ENCODE data around the gene NOPCHAP1. TPM values are rescaled to one million over a fixed set of nuclear protein-coding genes. Genes with fewer than 3 reads are reported as not detected.

The NOPCHAP1 gene
- total and polyA plus RNA-seq, 10 of the 15 experiments (the other 5 are each of a cell fraction or from before 2014, with no cell fraction given), result 28.0 to 115 (median 40.9) TPM

DNA sequence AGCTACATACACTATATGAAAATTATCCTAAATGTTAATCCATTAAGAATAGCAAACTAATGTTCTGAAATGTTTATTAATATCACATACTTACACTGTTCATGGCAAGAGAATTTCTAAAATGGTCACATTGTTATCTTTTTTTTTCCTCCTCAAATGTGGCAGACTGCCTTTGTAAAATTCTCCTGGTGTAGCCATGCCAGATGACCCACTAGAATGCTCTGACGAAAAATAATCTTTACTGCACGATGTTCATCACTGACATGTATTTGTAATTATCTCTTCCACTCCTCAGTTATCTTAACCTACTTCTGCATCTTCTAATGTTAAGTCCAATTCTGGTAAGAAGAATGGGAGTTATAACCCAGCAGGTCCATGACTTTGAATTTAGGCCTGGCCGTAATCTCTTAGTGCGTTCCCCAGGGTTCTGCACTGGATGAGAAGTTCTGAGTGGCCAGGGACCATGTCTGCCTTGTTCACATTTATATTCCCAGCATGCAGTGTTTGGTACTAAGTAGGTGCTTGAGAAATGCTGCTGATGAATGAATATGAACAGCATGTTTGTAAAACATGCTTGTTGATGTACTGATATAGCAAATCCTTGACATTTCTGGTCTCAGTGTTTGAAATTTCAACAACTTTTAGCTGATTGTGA, 46.7 kb downstream of the NOPCHAP1 start:
- H3K27ac ChIP-seq (ENCODE audit: control insufficient read depth, insufficient read depth), result peak overlapping the region; percentile 44
- H4K20me1 ChIP-seq (ENCODE audit: control insufficient read depth, insufficient read depth), result no peaks in the 10 kb centered on the region
- no TSS peak for BruUV-seq (replicated peaks)
- no peak overlapping the region; the same call in 1 of the 2 replicates for H2AFZ ChIP-seq (ENCODE audit: control insufficient read depth, low read depth, low read length)
- in situ Hi-C loops (cut with MboI) (no loop called here), intact Hi-C loops (cut with micrococcal nuclease; ENCODE audit: unreplicated experiment) (no loop called here)
- H3K79me2 ChIP-seq (ENCODE audit: control insufficient read depth, insufficient read depth, low read length), result no peaks in the 10 kb centered on the region
- H3K36me3 ChIP-seq (ENCODE audit: control insufficient read depth in 2 of 2, insufficient read depth in 2 of 2, low read length in 1 of 2), result no peaks in the 10 kb centered on the region; a peak in 1 of 4 replicates
- ChIA-PET RAD21 (ENCODE audit: unreplicated experiment) (interaction anchor here (0.6 kb wide), 2 partner anchors 56 to 712 kb away, joined by 3 read pairs; no protein-coding TSS in a partner anchor), POLR2A (interaction anchor here (0.7 kb wide), 1 partner anchor 14 kb away, joined by 5 read pairs; no protein-coding TSS in a partner anchor), CTCF (interaction anchor here (0.6 to 1.3 kb wide), 4 partner anchors 10 to 810 kb away, joined by 3 to 5 read pairs (median 3); no protein-coding TSS in a partner anchor), SMC1A (ENCODE audit: uncharacterized antibody, unreplicated experiment) (interaction anchor here (0.8 to 1.9 kb wide), 5 partner anchors 8 to 651 kb away, joined by 3 to 9 read pairs (median 4); no protein-coding TSS in a partner anchor)
- no peak for DNase-seq (ENCODE audit: low read depth, low spot score)
- no peak for ATAC-seq
- no peak overlapping the region for H3K9ac ChIP-seq (ENCODE audit: control insufficient read depth, insufficient read depth, low read length)
- 97% methylated on average over 4 of the region's 4 CpGs for WGBS (ENCODE audit: insufficient coverage, insufficient replicate concordance, low lambda C conversion rate, missing lambda C conversion rate)
- peaks cover 4% of the 10 kb centered on the region; the same call in 2 of the 3 replicates for H3K9me3 ChIP-seq (replicated peaks; ENCODE audit: control insufficient read depth, insufficient read depth, low read length)
- H3K4me1 ChIP-seq (ENCODE audit: control insufficient read depth, insufficient read depth, low read length), result peaks cover 29% of the 10 kb centered on the region
- FAIRE-seq, result no peak
- no peak overlapping the region for H3K4me3 ChIP-seq
- H3K27me3 ChIP-seq (replicated peaks in 1 of 2; ENCODE audit: control insufficient read depth in 2 of 2, insufficient read depth in 2 of 2, low read length in 1 of 2), result no peaks in the 10 kb centered on the region
- no peak overlapping the region for H3K4me2 ChIP-seq (ENCODE audit: control insufficient read depth, insufficient read depth)
- TF ChIP-seq, protein P1, sequence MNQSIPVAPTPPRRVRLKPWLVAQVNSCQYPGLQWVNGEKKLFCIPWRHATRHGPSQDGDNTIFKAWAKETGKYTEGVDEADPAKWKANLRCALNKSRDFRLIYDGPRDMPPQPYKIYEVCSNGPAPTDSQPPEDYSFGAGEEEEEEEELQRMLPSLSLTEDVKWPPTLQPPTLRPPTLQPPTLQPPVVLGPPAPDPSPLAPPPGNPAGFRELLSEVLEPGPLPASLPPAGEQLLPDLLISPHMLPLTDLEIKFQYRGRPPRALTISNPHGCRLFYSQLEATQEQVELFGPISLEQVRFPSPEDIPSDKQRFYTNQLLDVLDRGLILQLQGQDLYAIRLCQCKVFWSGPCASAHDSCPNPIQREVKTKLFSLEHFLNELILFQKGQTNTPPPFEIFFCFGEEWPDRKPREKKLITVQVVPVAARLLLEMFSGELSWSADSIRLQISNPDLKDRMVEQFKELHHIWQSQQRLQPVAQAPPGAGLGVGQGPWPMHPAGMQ (IDR thresholded peaks at IDR 0.05; ENCODE audit: borderline replicate concordance), result no peak
- TF ChIP-seq KLF5 (IDR thresholded peaks at IDR 0.05; ENCODE audit: partially characterized antibody) (no peak), POLR2A (IDR thresholded peaks at IDR 0.05; ENCODE audit: low read depth, low read length) (no peak), MTA3 (IDR thresholded peaks at IDR 0.05; ENCODE audit: borderline replicate concordance, low read length) (no peak), SMARCA5 (IDR thresholded peaks at IDR 0.05) (no peak), TCF7 (IDR thresholded peaks at IDR 0.05; ENCODE audit: borderline replicate concordance) (no peak), RELA (IDR thresholded peaks at IDR 0.05; ENCODE audit: borderline replicate concordance, partially characterized antibody) (no peak), ZNF384 (IDR thresholded peaks at IDR 0.05; ENCODE audit: borderline replicate concordance, low read depth, low read length) (no peak)
- TF ChIP-seq, protein P2, sequence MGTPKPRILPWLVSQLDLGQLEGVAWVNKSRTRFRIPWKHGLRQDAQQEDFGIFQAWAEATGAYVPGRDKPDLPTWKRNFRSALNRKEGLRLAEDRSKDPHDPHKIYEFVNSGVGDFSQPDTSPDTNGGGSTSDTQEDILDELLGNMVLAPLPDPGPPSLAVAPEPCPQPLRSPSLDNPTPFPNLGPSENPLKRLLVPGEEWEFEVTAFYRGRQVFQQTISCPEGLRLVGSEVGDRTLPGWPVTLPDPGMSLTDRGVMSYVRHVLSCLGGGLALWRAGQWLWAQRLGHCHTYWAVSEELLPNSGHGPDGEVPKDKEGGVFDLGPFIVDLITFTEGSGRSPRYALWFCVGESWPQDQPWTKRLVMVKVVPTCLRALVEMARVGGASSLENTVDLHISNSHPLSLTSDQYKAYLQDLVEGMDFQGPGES (IDR thresholded peaks at IDR 0.05), result no peak
- TF ChIP-seq, protein P3, sequence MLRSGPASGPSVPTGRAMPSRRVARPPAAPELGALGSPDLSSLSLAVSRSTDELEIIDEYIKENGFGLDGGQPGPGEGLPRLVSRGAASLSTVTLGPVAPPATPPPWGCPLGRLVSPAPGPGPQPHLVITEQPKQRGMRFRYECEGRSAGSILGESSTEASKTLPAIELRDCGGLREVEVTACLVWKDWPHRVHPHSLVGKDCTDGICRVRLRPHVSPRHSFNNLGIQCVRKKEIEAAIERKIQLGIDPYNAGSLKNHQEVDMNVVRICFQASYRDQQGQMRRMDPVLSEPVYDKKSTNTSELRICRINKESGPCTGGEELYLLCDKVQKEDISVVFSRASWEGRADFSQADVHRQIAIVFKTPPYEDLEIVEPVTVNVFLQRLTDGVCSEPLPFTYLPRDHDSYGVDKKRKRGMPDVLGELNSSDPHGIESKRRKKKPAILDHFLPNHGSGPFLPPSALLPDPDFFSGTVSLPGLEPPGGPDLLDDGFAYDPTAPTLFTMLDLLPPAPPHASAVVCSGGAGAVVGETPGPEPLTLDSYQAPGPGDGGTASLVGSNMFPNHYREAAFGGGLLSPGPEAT (IDR thresholded peaks at IDR 0.05; ENCODE audit: low read depth), result no peak
- TF ChIP-seq, protein P4, sequence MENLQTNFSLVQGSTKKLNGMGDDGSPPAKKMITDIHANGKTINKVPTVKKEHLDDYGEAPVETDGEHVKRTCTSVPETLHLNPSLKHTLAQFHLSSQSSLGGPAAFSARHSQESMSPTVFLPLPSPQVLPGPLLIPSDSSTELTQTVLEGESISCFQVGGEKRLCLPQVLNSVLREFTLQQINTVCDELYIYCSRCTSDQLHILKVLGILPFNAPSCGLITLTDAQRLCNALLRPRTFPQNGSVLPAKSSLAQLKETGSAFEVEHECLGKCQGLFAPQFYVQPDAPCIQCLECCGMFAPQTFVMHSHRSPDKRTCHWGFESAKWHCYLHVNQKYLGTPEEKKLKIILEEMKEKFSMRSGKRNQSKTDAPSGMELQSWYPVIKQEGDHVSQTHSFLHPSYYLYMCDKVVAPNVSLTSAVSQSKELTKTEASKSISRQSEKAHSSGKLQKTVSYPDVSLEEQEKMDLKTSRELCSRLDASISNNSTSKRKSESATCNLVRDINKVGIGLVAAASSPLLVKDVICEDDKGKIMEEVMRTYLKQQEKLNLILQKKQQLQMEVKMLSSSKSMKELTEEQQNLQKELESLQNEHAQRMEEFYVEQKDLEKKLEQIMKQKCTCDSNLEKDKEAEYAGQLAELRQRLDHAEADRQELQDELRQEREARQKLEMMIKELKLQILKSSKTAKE (IDR thresholded peaks at IDR 0.05; ENCODE audit: low read depth, poor library complexity, severe bottlenecking), result no peak
